Skin epidermis (tissue), 12 donors: ENCODE measurements around the gene GPC2.
A peak's percentile ranks its signal among the peaks of the same experiment; 100 is the strongest.
"Not testable (repeated sequence)": the region's sequence is repeated elsewhere in the genome, so short reads cannot be mapped to it uniquely, and the experiment has no call there.

Experiments
- H3K27ac ChIP-seq, 21 experiments: fragments of 200-600 bp; sonication (generic) in 11 of 21; one replicate each; pipeline ENCODE4 v1.5.0; 2020; ENCODE audit warnings: mild to moderate bottlenecking in 3 of 21, inconsistent platforms in 2 of 21, moderate library complexity in 2 of 21
- H3K4me3 ChIP-seq, 7 experiments: fragments of 200-600 bp; sonication (generic) in 2 of 7; one replicate each; pipeline ENCODE4 v1.5.0; 2020; ENCODE audit warnings: inconsistent platforms in 2 of 7, mild to moderate bottlenecking in 2 of 7, moderate library complexity in 1 of 7

The GPC2 gene, protein sequence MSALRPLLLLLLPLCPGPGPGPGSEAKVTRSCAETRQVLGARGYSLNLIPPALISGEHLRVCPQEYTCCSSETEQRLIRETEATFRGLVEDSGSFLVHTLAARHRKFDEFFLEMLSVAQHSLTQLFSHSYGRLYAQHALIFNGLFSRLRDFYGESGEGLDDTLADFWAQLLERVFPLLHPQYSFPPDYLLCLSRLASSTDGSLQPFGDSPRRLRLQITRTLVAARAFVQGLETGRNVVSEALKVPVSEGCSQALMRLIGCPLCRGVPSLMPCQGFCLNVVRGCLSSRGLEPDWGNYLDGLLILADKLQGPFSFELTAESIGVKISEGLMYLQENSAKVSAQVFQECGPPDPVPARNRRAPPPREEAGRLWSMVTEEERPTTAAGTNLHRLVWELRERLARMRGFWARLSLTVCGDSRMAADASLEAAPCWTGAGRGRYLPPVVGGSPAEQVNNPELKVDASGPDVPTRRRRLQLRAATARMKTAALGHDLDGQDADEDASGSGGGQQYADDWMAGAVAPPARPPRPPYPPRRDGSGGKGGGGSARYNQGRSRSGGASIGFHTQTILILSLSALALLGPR

DNA sequence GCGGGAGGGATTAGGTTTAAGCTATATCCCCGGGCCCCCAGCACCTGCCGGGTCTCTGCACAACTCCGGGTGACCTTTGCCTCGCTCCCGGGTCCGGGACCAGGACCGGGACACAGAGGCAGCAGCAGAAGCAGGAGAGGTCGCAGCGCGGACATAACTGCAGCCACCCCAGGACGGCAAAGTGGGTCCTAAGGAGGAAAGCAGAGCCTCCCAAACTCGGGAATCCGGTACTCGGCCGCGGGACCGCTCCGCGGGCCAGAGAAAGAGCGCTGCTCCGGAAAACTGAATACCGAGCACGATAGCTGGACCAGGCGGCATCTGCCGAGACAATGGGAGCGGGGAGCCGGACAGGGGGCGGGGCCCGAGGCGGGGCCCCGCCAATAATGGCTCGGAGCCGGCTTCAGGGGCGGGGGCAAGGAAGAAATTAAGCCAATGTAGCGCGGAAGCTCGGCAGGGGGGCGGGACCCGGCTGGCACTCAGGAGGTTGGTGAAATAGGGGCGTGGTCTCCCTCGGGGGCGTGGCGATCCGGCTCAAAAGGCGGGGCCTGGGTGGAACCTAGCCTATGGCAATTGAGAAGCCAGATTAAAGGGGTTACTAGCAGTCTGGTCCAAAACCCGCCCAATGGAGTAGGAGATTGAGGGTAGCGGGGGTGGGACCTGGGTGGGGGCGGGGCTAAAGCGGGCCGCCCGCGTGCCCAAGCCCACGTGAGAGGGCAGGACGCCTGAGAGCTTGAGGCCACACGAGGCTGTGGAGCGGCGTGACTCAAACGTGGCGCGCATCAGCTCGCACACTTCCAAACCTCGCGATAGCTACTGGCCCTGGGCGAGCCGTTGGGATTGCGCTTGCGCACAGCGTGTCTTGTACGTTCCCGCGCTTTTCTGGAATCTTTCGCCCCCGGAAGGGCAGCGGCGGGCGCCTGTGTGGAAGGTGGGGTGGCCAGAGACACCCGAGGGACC lies at the start of gene GPC2, which contains the start of gene STAG3:
GPC2 (minus strand) TSS at position 337 of the 957 bp plus-strand sequence; CDS start at position 155, 182 bp downstream.
STAG3 (plus strand) TSS at position 874 of the 957 bp plus-strand sequence. CDS start 2,639 bp downstream, outside the sequence.
- peak within 1 kb of the TSS; percentile 37 to 58 (median 48) for H3K4me3 ChIP-seq
- H3K27ac ChIP-seq, result peak within 1 kb of the TSS in 5 of 21 experiments; percentile 27 to 71 (median 57)

DNA sequence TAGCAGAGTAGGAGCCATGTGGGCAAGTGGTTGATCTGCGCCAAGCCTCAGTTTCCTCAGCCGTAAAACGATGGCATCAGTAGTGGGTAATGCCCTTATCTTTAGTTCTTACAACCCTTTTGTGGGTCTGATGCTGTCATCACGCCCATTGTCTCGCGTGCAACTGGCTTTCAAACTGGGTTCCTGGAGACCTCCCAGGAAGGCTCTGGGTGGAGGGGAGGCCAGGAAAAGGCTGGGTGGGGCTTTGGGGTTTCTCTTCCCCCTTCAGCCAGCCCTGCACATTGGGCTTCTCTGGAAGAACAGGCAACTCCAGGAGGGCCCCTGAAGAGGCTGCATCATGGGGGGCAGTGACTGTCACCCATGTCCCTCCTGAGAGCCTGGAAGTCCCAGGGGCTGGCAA lies 47.7 kb upstream of the GPC2 start:
- not testable (repeated sequence) for H3K4me3 ChIP-seq, H3K27ac ChIP-seq

DNA sequence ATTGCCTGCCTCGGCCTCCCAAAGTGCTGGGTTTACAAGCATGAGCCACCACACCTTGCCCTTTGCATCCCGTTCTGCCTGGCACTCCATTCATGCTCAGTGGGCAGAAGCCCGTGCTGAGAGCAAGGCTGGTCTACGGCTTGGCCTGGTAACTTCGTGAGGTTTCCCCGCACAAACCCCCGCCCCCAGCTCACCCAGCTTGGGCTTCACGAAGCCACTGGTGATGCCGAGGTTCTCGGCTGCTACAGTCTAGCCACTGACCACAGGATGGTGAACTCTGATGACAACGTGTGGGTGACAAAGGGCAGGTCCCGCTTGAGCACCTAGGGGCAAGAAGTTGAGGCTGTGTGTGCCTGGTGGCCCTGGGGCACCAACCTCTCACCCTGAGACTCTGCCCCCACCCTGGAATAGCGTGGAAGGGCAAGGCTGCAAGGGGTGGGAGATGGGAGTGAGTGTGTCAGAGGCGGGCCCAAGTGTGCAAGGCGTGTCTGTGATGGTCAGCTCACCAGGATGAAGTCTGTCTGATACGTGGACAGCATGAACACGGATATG lies 46.3 kb upstream of the GPC2 start:
- not testable (repeated sequence) for H3K4me3 ChIP-seq
- peak overlapping the region in 1 of 21 experiments; percentile 41 for H3K27ac ChIP-seq

DNA sequence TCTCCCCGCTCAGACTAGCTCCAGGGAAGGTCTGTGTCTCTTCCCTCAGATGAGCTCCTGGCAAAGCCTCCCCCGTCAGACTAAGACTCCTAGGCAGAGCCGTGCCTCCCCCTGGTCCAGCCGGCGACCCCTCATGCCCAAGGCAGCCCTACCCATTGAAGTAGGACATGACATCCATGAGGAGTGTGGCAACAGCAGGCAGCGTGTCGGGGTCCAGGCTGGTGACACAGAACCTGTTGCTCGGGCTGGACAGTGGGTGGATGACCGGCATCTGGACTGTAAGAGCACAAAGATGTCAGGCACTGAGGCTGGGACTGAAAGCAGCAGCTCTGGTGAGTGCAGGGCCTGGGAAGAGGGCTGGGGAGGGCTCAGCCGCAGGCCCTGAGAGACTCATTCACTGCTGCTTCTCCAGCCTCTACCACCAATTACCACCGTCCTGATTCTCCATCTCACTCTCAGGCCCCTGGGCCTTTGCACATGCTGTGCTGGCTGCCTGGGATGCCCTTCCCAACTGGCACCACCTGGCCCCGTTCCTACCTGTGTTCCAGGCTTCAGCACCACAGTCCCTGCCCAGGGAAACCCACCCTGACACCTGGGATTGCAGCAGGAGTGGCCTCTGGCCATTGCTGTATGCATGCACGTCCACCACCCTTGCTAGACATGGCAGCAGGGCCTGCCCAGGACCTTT lies 45.4 kb upstream of the GPC2 start:
- Histone ChIP-seq H3K27ac (peak overlapping the region in 8 of 21 experiments; percentile 48 to 95 (median 88)), H3K4me3 (peak overlapping the region in 1 of 7 experiments; percentile 39)

DNA sequence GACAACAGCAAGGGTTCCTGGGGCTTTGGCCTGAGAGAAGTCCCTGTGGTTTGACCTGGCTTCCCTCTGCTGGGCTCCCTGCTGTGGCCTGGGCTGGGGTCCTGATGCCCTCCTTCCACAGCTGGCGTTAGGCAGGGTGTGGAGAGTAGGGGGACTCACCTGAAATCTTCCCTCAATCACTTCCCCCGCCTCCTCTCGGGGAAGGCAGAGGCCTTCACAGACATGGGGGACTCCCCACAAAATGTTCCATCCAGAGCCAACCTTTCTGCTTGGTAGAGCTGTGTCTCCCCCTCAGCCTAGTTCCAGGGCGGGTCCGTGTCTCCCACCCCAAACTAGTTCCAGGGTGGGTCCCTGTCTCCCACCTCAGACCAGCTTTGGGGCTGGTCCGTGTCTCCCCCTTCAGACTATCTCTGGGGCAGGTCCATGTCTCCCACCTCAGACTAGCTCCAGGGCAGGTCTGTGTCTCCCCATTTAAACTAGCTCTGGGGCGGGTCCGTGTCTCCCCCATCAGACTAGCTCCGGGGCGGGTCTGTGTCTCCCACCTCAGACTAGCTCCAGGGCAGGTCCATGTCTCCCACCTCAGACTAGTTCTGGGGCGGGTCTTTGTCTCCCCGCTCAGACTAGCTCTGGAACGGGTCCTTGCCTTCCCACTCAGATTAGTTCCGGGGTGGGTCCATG lies 44.7 kb upstream of the GPC2 start:
- Histone ChIP-seq H3K4me3 (peak overlapping the region in 5 of 7 experiments; percentile 0 to 39 (median 9)), H3K27ac (peak overlapping the region in 17 of 21 experiments; percentile 12 to 96 (median 76))

DNA sequence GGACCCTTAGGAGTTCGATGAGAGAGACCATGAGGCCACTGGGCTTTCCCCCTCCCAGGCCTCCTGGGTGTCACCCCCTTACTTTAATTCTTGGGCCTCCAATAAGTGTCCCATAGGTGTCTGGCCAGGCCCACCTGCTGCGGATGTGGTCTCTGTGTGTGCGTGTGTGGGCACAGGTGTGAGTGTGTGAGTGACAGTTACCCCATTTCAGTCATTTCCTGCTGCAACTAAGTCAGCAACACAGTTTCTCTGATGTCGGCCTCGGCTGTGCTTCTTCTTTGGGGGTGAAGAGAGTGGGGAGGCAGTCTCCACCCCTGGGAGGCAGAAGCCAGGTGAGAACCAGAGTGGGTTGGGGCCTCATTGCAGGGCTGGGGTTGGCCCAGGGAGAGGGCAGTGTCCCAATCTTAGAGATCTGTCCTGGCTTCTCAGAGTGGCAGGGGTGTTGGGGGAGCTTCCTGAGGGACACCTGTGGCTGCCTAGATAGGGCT lies 44.1 kb upstream of the GPC2 start:
- H3K4me3 ChIP-seq, result peak overlapping the region; percentile 0 to 39 (median 24)
- H3K27ac ChIP-seq, result peak overlapping the region in 18 of 21 experiments; percentile 18 to 96 (median 77)

DNA sequence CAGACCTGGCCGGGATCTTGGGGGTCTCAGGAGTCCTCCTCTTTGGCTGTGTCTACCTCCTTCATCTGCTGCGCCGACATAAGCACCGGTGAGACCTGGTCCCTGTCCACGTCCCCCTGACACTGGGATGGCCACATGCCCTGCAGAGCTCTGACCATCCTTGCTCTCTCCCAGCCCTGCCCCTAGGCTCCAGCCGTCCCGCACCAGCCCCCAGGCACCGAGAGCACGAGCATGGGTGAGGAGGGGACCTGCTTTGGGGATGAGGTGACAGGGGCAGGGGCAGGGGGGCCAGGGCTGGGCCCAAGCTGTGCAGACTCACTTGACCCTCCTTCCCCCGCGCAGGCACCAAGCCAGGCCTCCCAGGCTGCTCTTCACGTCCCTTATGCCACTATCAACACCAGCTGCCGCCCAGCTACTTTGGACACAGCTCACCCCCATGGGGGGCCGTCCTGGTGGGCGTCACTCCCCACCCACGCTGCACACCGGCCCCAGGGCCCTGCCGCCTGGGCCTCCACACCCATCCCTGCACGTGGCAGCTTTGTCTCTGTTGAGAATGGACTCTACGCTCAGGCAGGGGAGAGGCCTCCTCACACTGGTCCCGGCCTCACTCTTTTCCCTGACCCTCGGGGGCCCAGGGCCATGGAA lies 43.5 kb upstream of the GPC2 start:
- H3K27ac ChIP-seq, result peak overlapping the region in 16 of 21 experiments; percentile 30 to 96 (median 79)
- H3K4me3 ChIP-seq, result peak overlapping the region; percentile 11 to 39 (median 25)

DNA sequence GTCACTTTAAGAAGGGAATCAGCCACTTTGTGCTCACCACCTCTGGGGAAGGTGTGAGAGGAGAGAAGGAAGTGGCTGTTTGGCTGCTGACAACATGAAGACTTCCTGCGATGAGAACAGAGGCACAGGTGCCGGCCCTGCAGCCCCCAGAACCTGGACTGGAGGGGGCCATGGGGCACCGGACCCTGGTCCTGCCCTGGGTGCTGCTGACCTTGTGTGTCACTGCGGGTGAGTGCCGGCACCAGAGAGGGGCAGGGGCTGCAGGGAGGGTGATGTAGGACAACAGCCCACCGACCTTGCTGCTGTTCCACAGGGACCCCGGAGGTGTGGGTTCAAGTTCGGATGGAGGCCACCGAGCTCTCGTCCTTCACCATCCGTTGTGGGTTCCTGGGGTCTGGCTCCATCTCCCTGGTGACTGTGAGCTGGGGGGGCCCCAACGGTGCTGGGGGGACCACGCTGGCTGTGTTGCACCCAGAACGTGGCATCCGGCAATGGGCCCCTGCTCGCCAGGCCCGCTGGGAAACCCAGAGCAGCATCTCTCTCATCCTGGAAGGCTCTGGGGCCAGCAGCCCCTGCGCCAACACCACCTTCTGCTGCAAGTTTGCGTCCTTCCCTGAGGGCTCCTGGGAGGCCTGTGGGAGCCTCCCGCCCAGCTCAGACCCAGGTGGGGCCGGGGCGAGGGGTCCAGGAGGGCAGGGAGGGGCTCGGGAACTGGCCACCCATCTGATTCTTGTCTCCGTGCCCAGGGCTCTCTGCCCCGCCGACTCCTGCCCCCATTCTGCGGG lies 42.8 kb upstream of the GPC2 start, which contains the start of gene PVRIG:
PVRIG (plus strand) TSS at position 149 of the 785 bp plus-strand sequence; CDS start at position 171, 22 bp downstream.
- Histone ChIP-seq H3K4me3 (peak within 1 kb of the TSS; percentile 11 to 39 (median 25)), H3K27ac (peak within 1 kb of the TSS in 17 of 21 experiments; percentile 26 to 96 (median 78))

DNA sequence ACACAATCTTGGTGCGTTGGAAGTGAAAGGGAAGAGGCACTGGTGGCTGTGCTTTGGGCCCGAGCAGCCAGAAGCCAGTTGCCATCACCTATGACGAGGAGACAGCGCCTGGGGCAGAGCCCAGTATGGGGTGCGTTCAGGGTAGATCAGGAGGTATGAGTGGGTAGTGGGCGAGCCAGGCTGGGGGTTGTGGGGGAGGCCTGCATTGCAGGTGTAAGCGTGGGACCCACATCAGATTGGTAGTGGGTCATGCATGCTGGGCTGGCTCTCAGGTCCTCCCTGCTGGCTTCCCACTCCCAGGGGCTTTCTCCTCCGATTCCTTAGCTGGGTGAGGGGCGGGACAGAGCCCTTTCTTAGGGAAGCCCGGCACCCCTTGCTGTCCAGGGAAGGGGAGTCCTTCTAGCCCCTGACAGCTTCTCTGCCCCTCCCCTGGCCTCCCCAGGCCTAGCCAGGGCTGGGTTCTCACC lies 42.1 kb upstream of the GPC2 start:
- Histone ChIP-seq H3K27ac (peak overlapping the region in 13 of 21 experiments; percentile 17 to 96 (median 78)), H3K4me3 (peak overlapping the region in 1 of 7 experiments; percentile 39)

DNA sequence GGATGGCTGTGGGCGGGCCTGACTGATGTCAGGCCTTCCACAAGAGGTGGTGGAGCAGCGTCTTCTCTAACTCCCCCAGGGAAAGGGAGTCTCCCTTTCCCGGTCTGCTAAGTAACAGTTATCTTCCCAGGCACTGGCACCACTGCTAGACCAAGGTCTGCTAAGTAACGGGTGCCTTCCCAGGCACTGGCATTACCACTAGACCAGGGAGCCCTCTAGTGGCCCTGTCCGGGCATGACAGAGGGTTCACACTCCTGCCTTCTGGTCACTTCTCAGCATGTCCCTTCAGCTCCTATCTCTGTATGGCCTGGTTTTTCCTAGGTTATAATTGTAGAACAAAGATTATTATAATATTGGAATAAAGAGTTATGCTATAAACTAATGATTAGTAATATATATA lies 40.8 kb upstream of the GPC2 start:
- peak overlapping the region in 2 of 21 experiments; percentile 22 to 95 for H3K27ac ChIP-seq
- not testable (repeated sequence) for H3K4me3 ChIP-seq

DNA sequence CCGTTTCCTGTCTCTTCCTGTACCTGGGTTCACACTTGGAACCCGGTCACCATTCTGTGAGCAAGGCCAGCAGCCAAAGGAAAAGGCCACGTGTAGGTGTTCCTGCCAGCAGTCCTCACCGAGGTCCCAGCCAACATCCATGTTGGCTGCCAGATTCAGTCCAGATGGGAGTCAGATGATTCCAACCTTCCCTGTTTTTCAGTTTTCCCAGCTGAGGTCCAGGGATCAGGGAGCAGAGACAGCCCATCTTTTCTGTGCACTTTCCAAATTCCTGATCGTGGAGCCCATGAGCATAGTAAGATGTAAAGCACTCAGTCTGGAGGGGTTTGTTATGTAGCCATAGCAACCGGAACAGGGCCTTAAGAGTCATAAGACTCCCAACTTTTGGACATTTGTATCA lies 38.7 kb upstream of the GPC2 start:
- no peak overlapping the region for H3K27ac ChIP-seq

DNA sequence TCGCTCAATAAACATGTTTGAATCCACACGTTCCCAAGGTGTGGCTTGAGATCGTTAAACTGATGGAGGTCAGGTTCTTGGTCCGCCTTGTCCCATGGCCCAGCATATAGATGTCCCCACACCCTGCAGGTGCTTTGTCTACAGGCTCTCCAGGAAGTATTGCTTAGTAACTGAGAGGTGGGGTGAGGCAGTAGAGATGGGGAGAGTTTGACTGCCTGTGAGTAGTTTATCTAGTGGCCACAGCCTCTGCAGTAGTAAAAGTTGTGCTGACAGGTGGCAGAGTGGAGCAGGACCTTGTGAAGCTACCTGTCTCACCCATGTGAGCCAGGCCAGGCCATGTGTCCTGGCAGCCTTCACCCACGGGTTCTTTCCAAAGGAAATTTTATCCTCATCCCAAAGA lies 37.2 kb upstream of the GPC2 start:
- H3K4me3 ChIP-seq, H3K27ac ChIP-seq: not testable (repeated sequence)

More for the DNA sequence above, 38.7 kb upstream of the GPC2 start:
- no peak overlapping the region for H3K4me3 ChIP-seq

DNA sequence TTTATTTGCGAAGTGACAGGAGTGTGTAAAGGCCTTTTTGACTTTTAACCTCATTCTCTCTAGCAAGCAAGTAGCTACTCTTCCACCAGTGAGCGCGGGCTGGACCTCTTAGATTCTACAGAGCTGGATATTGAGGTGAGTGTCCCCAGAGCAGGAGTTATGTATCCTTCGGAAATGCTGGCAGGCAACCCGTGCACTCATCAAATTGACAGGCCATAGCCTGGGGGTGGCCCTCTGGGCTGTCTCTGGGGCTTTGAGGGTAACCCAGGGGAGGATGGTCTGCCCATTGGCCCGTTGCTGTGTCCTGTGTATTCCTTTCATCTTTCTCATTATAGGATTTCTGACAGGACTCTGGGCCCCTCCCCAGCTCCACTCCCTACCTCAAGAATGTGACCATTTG lies 36.5 kb upstream of the GPC2 start:
- Histone ChIP-seq H3K4me3 (no peak overlapping the region), H3K27ac (no peak overlapping the region)

DNA sequence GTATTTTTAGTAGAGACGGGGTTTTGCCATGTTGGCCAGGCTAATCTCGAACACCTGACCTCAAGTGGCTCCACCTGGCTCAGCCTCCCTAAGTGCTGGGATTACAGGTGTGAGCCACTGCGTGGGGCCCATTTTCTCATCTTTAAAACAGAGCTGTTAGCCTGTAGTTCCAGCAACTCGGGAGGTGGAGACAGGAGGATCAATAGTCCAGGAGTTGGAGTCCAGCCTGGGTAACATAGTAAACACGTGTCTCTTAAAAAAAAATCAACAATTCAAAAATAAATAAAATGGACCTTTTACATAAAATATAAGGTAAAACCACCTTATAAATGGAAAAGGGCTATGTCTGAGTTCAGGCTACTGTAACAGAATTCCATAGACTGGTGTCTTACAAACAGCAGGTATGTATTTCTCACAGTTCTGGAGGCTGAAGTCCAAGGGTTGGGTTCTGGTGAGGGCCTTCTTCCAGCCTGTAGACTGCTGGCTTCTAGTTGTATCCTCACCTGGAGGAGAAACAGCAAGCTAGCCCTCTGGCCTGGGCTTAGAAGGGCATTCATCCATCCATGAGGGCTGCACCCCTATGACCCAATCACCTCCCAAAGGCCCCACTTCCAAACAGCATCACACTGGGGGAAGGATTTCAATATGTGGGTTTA lies 35.6 kb upstream of the GPC2 start:
- Histone ChIP-seq H3K27ac (no peak overlapping the region), H3K4me3 (no peak overlapping the region)

DNA sequence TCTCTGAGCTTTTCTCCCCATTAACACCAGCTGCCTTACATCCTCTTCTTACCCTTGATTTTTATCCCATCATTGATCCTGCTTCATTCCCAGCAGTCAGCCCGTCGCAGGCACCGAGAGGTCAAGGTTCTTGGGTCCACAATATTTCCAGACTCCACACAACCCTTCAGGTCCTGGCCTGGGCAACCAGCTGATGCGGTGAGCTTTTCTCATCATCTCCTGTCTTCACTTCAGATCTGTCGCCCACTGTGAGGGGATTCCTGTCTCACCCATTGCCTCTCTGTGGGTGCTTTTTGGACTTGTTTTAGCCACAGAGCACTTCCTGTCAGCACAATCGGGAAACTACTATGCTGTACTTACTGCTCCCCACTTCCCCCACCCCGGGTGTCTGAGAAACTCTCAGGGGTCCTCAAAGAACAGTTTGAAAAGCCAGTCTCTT lies 34.2 kb upstream of the GPC2 start:
- Histone ChIP-seq H3K4me3 (no peak overlapping the region), H3K27ac (peak overlapping the region in 2 of 21 experiments; percentile 32 to 42)

DNA sequence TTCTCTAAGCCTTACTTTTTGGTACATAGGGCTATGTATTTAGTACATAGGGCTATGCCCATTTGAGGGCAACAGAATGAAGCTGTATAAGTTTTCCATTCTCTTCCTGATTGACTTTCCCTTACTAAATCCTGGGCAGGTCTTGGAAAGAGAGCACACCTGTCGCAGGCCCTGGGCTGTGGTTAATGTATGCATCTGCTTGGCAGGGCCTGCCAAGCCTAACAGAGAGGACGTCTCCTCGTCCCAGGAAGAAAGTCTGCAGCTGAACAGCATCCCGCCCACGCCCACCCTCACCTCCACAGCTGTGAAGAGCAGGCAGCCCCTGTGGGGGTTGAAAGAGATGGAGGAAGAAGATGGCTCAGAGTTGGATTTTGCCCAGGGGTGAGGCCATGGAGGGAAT lies 33.6 kb upstream of the GPC2 start:
- Histone ChIP-seq H3K4me3 (no peak overlapping the region), H3K27ac (peak overlapping the region in 2 of 21 experiments; percentile 32 to 42)
